Measurements from ENCODE around the gene FMOD. TPM values are rescaled to one million over a fixed set of nuclear protein-coding genes. Genes with fewer than 3 reads are reported as not detected.

Gene FMOD
- total RNA-seq, 1 donor from 2014 or later: 0.17 TPM

DNA sequence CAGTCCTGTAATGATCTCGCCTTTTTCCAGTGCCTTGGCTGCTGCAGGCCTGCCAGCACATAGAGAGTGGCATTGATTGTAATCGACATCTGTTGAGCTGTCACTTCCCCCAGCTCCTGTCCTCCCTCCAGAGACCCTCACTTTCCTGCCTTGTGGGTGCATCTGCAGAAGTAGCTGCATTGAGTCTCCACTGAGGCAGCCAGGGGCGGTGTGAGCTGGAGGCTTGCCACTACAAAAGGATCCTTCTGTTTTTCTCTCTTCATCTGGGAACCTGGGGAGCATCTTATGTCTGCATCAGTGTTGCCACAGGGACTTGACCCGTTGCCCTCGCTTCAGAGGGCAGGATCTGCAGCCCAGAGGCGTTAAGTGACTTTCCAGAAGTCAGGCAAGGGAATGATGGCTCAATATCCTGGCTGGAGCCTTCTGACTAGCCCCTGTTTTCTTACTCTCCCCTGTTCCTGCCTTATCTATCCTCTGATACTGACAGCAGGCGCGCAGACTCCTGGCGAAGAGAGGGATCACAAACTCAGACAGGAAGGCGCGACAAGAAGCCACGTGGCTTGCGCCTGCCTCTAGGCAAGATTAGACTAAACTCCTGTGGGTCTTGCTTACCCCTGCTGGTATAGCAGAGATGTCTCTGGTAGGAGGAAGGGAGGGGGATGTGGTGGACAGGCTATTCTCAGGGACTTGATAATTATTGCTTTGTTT is 13.3 kb upstream of the FMOD start:
- TF ChIP-seq, protein P1, sequence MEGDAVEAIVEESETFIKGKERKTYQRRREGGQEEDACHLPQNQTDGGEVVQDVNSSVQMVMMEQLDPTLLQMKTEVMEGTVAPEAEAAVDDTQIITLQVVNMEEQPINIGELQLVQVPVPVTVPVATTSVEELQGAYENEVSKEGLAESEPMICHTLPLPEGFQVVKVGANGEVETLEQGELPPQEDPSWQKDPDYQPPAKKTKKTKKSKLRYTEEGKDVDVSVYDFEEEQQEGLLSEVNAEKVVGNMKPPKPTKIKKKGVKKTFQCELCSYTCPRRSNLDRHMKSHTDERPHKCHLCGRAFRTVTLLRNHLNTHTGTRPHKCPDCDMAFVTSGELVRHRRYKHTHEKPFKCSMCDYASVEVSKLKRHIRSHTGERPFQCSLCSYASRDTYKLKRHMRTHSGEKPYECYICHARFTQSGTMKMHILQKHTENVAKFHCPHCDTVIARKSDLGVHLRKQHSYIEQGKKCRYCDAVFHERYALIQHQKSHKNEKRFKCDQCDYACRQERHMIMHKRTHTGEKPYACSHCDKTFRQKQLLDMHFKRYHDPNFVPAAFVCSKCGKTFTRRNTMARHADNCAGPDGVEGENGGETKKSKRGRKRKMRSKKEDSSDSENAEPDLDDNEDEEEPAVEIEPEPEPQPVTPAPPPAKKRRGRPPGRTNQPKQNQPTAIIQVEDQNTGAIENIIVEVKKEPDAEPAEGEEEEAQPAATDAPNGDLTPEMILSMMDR (conservative IDR thresholded peaks at IDR 0.05; ENCODE audit: low read depth, low read length): no peak
- H3K4me3 ChIP-seq (ENCODE audit: low read depth, low read length): no peak overlapping the region
- no peak for DNase-seq (ENCODE audit: low read depth)

DNA sequence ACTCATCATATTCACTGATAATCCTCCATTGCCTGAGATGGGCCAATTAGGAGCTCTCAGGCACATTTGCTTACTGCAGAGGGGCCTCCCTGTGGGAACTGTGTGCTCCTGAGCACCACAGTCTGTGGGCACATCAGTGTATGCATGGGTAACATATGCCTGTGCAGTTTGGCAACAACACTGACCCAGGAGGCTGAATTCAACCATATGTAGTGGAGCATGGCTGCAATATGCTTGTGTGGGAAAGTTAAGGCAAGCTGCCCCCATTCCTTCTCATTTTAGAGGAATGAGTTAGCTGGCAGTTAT is 11.8 kb upstream of the FMOD start:
- H3K4me3 ChIP-seq (ENCODE audit: low read depth, low read length): no peak overlapping the region
- TF ChIP-seq, protein P1 (conservative IDR thresholded peaks at IDR 0.05; ENCODE audit: low read depth, low read length): no peak

DNA sequence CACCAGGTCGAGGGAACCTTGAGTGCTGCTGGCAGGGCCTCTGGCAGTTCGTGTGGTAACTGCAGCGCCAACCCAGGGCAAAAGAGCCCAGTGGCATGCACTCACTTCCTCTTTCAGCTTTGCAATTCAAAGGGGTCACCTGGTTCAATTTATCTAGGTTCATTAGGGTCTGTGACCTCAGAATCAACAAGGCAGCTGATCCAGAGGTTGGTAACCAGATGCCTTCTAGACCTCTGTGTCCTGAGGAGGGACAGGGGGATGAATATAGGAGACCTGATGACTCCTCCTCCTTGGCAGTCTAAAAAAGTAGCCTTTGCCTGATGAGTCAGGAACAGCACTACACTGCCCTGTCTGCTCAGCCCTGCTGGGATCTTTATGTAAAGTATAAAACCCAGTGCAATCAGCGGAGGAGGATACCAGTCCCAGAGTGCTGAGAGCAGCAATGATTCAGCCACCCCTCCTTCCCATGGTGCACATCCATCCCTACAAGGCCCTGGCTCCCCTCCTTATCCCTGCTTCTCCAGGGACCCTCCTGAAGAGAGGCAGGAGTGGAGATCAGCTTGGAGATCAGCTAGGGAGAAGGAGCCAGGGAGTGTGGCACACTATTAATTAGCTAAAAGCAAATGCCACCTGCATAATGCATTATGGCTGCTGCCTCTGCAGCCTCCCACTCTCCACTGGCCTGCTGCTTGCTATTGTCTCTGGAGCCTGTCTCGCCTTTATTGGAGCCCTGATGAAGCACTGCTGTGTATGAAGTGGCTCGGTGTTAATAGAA is 11.2 kb upstream of the FMOD start:
- DNase-seq (ENCODE audit: low read depth): no peak
- no peak overlapping the region for H3K4me3 ChIP-seq (ENCODE audit: low read depth, low read length)
- TF ChIP-seq, protein P1 (conservative IDR thresholded peaks at IDR 0.05; ENCODE audit: low read depth, low read length): no peak

More for the DNA sequence above, 11.8 kb upstream of the FMOD start:
- DNase-seq (ENCODE audit: low read depth): no peak

DNA sequence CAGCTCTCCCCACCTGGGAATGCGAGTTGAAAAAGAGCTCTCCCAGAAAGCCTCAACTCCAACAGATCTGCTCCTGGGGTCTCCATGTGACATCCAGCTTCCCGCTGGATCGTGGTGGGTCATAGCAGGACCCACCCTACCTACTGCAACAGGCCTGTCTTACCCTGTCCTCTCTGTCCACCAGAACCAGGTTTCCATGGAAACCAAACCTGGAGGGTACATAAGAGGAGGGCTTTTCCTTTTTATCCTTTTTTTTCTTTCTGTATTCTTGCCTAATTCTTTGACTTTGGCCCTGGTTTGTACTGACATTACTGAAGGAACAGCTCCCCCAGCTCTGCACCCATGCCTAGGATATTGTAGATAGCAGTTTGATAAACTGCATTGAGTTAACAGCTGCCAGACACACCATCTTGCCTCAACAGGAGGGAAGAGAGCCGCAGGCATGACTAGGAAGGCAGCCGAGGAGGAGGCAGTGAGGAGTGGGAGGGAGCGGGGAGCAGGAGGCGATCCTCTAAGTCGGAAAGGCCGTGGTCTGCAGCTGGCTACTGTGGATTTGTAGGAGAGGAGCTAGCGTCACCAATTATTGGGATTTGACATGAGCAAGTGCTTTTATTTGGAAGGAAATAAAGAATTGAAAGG is 9.7 kb upstream of the FMOD start:
- no peak for DNase-seq (ENCODE audit: low read depth)
- H3K4me3 ChIP-seq (ENCODE audit: low read depth, low read length): no peak overlapping the region
- TF ChIP-seq, protein P1 (conservative IDR thresholded peaks at IDR 0.05; ENCODE audit: low read depth, low read length): no peak

DNA sequence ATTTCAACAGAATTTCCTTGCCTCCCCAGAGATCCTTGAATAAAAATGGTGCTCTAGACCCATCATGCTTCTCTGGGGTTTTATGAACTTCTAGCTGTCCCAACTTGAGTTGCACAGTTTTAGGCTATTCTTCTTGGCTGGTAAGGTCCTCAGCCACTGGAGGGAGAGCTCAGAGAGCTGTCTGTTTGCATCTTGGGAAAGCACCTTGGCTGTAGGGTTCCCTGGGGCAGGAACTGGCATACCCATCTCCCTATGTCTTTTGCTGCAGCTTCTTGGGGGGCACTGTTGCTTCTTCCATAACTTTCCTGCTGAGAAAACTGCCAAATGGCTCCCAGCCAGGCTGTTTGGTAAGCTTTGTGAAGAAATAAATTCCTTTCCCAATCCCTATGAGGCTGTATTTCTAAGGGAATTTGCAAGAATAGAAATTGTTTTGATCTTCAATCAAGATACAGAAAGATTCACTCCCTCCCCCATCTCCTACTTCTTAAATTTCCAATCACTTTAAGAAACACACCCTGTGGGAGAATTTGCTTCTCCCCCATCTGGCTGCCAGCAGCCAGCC is 8.2 kb upstream of the FMOD start:
- no peak for DNase-seq (ENCODE audit: low read depth)
- TF ChIP-seq, protein P1 (conservative IDR thresholded peaks at IDR 0.05; ENCODE audit: low read depth, low read length): no peak
- H3K4me3 ChIP-seq (ENCODE audit: low read depth, low read length): no peak overlapping the region

DNA sequence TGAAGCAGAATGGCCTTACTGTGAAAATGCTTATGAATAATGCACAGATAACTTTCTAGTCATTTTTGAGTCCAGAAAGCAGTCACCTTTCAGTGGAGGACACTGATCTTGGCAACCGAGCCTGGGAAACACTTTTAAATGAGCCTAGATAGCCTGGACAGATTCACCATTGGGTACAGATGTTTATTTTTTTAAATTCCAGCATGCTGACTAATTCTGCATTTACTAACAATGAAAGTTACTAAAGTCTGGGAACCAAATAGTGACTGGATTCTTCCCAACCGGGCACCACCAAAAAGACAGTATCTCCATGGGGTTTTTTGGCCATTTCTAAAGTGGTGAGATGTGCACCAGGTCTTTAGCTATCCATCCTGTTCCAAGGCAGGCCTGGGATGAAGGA is 3.3 kb upstream of the FMOD start:
- TF ChIP-seq, protein P1 (conservative IDR thresholded peaks at IDR 0.05; ENCODE audit: low read depth, low read length): no peak
- no peak for DNase-seq (ENCODE audit: low read depth)
- H3K4me3 ChIP-seq (ENCODE audit: low read depth, low read length): no peak overlapping the region
